SK-N-SH (cell line): Measurements from ENCODE around the gene SAGE1. TPM values are rescaled to one million over a fixed set of nuclear protein-coding genes. Genes with fewer than 3 reads are reported as not detected.
"Not testable (repeated sequence)": the region's sequence is repeated elsewhere in the genome, so short reads cannot be mapped to it uniquely, and the experiment has no call there.

Source experiments
- CTCF ChIA-PET: fragments of 300-600, 350-600 bp; formaldehyde crosslinking; extraction: SDS; loops from one replicate; lab custom pipeline; 2021; lab: Yijun Ruan, JAX
- POLR2A ChIA-PET: fragments of 350-600 bp; sonication (Branson Sonifier 250); formaldehyde crosslinking; extraction: SDS; loops from one replicate; lab custom pipeline; 2020; ENCODE audit warnings: antibody characterized with exemption, inconsistent platforms; lab: Yijun Ruan, JAX
- DNase-seq: peaks from one replicate; pipeline ENCODE4 v3.0.0; 2012
- H2AFZ ChIP-seq: fragments of 200-600 bp; sonication (generic); 2 replicates; pipeline ENCODE4 v1.8.1; 2016; ENCODE audit warnings: antibody characterized with exemption, mild to moderate bottlenecking, low read depth
- H3F3A ChIP-seq: fragments of 200-600 bp; sonication (generic); replicated peaks from 2 replicates; pipeline ENCODE3; 2016; ENCODE audit warnings: antibody characterized with exemption, mild to moderate bottlenecking; ENCODE audit not compliant: insufficient read depth
- H3K27ac ChIP-seq, 2 experiments: fragments of 200-500 bp in 1 of 2; fragments of 200-600 bp in 1 of 2; sonication (Bioruptor generic) in 1 of 2; sonication (generic), shearing (Covaris generic) in 1 of 2; 2 replicates each; pipeline versions ENCODE4 v1.5.1 to v1.6.1; 2014 to 2016; ENCODE audit warnings: low read depth in 2 of 2, inconsistent platforms in 1 of 2, low read length in 1 of 2, mild to moderate bottlenecking in 1 of 2, mixed read lengths in 1 of 2
- H3K27me3 ChIP-seq: fragments of 200-600 bp; sonication (generic), shearing (Covaris generic); 2 replicates; pipeline ENCODE4 v1.6.1; 2016; ENCODE audit warnings: mixed run types; ENCODE audit not compliant: insufficient read depth
- H3K36me3 ChIP-seq, 2 experiments: fragments of 200-500 bp in 1 of 2; fragments of 200-600 bp in 1 of 2; sonication (Bioruptor generic) in 1 of 2; sonication (generic) in 1 of 2; replicated peaks in 1 of 2; 2 replicates each; pipeline versions ENCODE3 to v1.5.1; 2014 to 2016; ENCODE audit warnings: low read length in 1 of 2, mild to moderate bottlenecking in 1 of 2; ENCODE audit not compliant: insufficient read depth in 2 of 2, control insufficient read depth in 1 of 2
- H3K4me1 ChIP-seq, 2 experiments: fragments of 200-500 bp in 1 of 2; fragments of 200-600 bp in 1 of 2; sonication (Bioruptor generic) in 1 of 2; sonication (generic), shearing (Covaris generic) in 1 of 2; 2 replicates each; pipeline versions ENCODE4 v1.5.1 to v1.6.1; 2014 to 2016; ENCODE audit warnings: low read depth in 1 of 2, low read length in 1 of 2, mixed run types in 1 of 2; ENCODE audit not compliant: insufficient read depth in 2 of 2, control insufficient read depth in 1 of 2
- H3K4me2 ChIP-seq: fragments of 200-600 bp; sonication (generic), shearing (Covaris generic); 2 replicates; pipeline ENCODE4 v1.6.1; 2017; ENCODE audit warnings: mixed run types
- H3K4me3 ChIP-seq, 2 experiments: fragments of 200-500 bp in 1 of 2; fragments of 200-600 bp in 1 of 2; sonication (Bioruptor generic) in 1 of 2; sonication (generic), shearing (Covaris generic) in 1 of 2; 2 replicates each; pipeline versions ENCODE4 v1.5.1 to v1.8.1; 2014 to 2016; ENCODE audit warnings: low read depth in 2 of 2, inconsistent platforms in 1 of 2, low read length in 1 of 2, mild to moderate bottlenecking in 1 of 2, mixed read lengths in 1 of 2, moderate library complexity in 1 of 2
- H3K79me2 ChIP-seq: fragments of 200-600 bp; sonication (generic); 2 replicates; pipeline ENCODE4 v1.8.1; 2017; ENCODE audit warnings: mild to moderate bottlenecking; ENCODE audit not compliant: insufficient read depth
- H3K9ac ChIP-seq: fragments of 200-600 bp; sonication (generic); 2 replicates; pipeline ENCODE4 v1.6.1; 2017; ENCODE audit warnings: mixed run types
- H3K9me2 ChIP-seq: fragments of 200-600 bp; sonication (generic); 2 replicates; pipeline ENCODE4 v1.6.1; 2017; ENCODE audit warnings: mixed run types
- H3K9me3 ChIP-seq: fragments of 200-600 bp; sonication (generic); 2 replicates; pipeline ENCODE4 v1.6.1; 2017; ENCODE audit warnings: mixed run types, mild to moderate bottlenecking, moderate library complexity
- H4K20me1 ChIP-seq: fragments of 200-600 bp; sonication (generic); 2 replicates; pipeline ENCODE4 v1.6.1; 2017; ENCODE audit warnings: mild to moderate bottlenecking, mixed run types; ENCODE audit not compliant: insufficient read depth
- EP300 ChIP-seq, 2 experiments: IDR thresholded peaks; 2 replicates each; pipeline versions ENCODE4 v1.4.0 to v1.6.1; 2012; ENCODE audit warnings: borderline replicate concordance in 1 of 2, low read depth in 1 of 2, low read length in 1 of 2
- EZH2phosphoT487 ChIP-seq: fragments of 200-600 bp; sonication (generic); IDR thresholded peaks from 2 replicates; pipeline ENCODE4 v1.6.1; 2017; ENCODE audit warnings: low read depth, mixed run types, mild to moderate bottlenecking, antibody characterized with exemption, moderate library complexity, borderline replicate concordance
- NFIC ChIP-seq: IDR thresholded peaks from 2 replicates; pipeline ENCODE4 v1.4.0; 2012; ENCODE audit warnings: borderline replicate concordance
- NRF1 ChIP-seq: IDR thresholded peaks from 2 replicates; pipeline ENCODE4 v1.6.1; 2012; ENCODE audit warnings: low read depth, mild to moderate bottlenecking, low read length
- SMC3 ChIP-seq: IDR thresholded peaks from 2 replicates; pipeline ENCODE4 v1.6.1; 2012; ENCODE audit warnings: low read depth, low read length, improper control_type of control experiment
- WGBS: methylation state at CpG from one replicate; pipeline ENCODE4 v1.1.6; 2017; ENCODE audit warnings: low lambda C conversion rate; 5-methylcytosine and 5-hydroxymethylcytosine counted together
- polyA plus RNA-seq, 3 experiments: library from polyadenylated mRNA; depleted of rRNA; stranded (reverse); fragments of >200 nt; gene quantifications; 2 replicates each; pipeline ENCODE4 v1.2.3, GENCODE V29; 2012
- TF ChIP-seq, protein P1 (sequence below): IDR thresholded peaks from 2 replicates; pipeline ENCODE4 v1.6.1; 2012; ENCODE audit warnings: mild to moderate bottlenecking, low read depth, low read length, moderate library complexity

Gene SAGE1
- not detected in 2 replicates for polyA plus RNA-seq (2012; rRNA removed)
- not detected in 2 replicates for polyA plus RNA-seq (2012; cell fraction: cytosol; rRNA removed)
- not detected in 2 replicates for polyA plus RNA-seq (2012; cell fraction: nucleus; rRNA removed)

DNA sequence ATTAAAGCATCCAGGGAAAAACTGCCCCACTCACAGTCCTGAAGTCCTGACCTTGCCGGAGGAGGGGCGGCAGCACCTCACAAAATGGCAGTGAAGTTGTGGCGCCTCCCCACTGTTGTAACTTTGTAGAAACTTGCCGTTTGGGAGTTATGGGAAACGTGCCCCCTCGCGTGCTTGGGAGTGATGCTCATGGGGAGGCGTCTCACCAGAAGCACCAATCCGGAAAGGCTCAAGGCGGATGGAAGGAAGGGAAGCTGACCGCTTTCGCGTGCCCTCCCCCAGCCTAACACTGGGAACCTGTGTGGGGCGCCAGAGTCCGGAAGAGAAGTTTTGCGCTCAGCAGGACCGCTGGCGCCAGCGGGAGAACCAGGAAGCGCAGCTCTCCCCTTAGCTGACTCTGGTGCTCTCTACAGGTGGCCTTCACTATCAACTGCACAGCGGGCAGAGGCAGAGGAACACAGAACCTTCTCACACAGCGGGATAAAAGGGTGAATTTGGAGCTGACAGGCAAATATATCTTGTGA lies at the start of gene SAGE1, which contains the start of gene CT45A10:
SAGE1 (plus strand) TSS at position 423 of the 524 bp plus-strand sequence. CDS start 2,527 bp downstream, outside the sequence.
CT45A10 (minus strand) TSS at position 151 of the 524 bp plus-strand sequence. CDS start 8,100 bp downstream, outside the sequence.
- Histone ChIP-seq H3K4me3 (no peak within 1 kb of the TSS), H3K36me3 (no peaks in the 10 kb centered on the region), H4K20me1 (no peaks in the 10 kb centered on the region), H3K9ac (no peak within 1 kb of the TSS), H3K9me2 (no peaks in the 10 kb centered on the region), H2AFZ (no peak within 1 kb of the TSS), H3K4me1 (no peaks in the 10 kb centered on the region), H3K27ac (no peak within 1 kb of the TSS), H3K9me3 (no peaks in the 10 kb centered on the region), H3K27me3 (peaks cover 6% of the 10 kb centered on the region; the same call in 1 of the 2 replicates), H3K4me2 (no peak within 1 kb of the TSS), H3F3A (no peaks in the 10 kb centered on the region), H3K79me2 (no peaks in the 10 kb centered on the region)
- TF ChIP-seq NRF1: no peak
- TF ChIP-seq EZH2phosphoT487: no peak
- no peak for TF ChIP-seq EP300 (IDR thresholded peaks at IDR 0.05; ENCODE audit: borderline replicate concordance in 1 of 2, low read depth in 1 of 2, low read length in 1 of 2)
- TF ChIP-seq NFIC: no peak
- TF ChIP-seq, protein P1, sequence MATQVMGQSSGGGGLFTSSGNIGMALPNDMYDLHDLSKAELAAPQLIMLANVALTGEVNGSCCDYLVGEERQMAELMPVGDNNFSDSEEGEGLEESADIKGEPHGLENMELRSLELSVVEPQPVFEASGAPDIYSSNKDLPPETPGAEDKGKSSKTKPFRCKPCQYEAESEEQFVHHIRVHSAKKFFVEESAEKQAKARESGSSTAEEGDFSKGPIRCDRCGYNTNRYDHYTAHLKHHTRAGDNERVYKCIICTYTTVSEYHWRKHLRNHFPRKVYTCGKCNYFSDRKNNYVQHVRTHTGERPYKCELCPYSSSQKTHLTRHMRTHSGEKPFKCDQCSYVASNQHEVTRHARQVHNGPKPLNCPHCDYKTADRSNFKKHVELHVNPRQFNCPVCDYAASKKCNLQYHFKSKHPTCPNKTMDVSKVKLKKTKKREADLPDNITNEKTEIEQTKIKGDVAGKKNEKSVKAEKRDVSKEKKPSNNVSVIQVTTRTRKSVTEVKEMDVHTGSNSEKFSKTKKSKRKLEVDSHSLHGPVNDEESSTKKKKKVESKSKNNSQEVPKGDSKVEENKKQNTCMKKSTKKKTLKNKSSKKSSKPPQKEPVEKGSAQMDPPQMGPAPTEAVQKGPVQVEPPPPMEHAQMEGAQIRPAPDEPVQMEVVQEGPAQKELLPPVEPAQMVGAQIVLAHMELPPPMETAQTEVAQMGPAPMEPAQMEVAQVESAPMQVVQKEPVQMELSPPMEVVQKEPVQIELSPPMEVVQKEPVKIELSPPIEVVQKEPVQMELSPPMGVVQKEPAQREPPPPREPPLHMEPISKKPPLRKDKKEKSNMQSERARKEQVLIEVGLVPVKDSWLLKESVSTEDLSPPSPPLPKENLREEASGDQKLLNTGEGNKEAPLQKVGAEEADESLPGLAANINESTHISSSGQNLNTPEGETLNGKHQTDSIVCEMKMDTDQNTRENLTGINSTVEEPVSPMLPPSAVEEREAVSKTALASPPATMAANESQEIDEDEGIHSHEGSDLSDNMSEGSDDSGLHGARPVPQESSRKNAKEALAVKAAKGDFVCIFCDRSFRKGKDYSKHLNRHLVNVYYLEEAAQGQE: no peak
- TF ChIP-seq SMC3: no peak
- POLR2A ChIA-PET: no interaction called here
- DNase-seq: no peak
- 34% methylated on average over 13 of the region's 22 CpGs for WGBS
- CTCF ChIA-PET: interaction anchor here (1.0 kb wide), 1 partner anchor 38 kb away, joined by 3 read pairs; no protein-coding TSS in a partner anchor

GRCh38 chrX:135854438-135854837 lies 39.1 kb upstream of the SAGE1 start, which contains the start of gene CT45A8:
Gene CT45A8 (minus strand): TSS chrX:135854538. CDS start chrX:135850783, 3,755 bp downstream.
- H3F3A ChIP-seq, H3K9ac ChIP-seq, H3K4me1 ChIP-seq, H4K20me1 ChIP-seq, H3K9me3 ChIP-seq, H3K9me2 ChIP-seq, H3K79me2 ChIP-seq, H3K27ac ChIP-seq, H3K4me3 ChIP-seq, H3K4me2 ChIP-seq, CTCF ChIA-PET, DNase-seq, H3K27me3 ChIP-seq, POLR2A ChIA-PET, H3K36me3 ChIP-seq, H2AFZ ChIP-seq: not testable (repeated sequence)
- no CpG with 5 or more reads among the region's 17 CpGs for WGBS

- WGBS: no CpG with 5 or more reads among the region's 17 CpGs
Measured at GRCh38 chrX:135871712-135872111, 21.8 kb upstream of the SAGE1 start, which contains the start of gene CT45A9. Gene CT45A9 (minus strand): TSS chrX:135871812. CDS start chrX:135868061, 3,751 bp downstream.

GRCh38 chrX:135882741-135883140 lies 10.8 kb upstream of the SAGE1 start:
- H3K27ac ChIP-seq, H3K36me3 ChIP-seq, CTCF ChIA-PET, H3K27me3 ChIP-seq, H3K4me3 ChIP-seq, DNase-seq, H3K9ac ChIP-seq, H3K79me2 ChIP-seq, H3F3A ChIP-seq, H3K9me3 ChIP-seq, H3K4me1 ChIP-seq, POLR2A ChIA-PET, H2AFZ ChIP-seq, H3K4me2 ChIP-seq, H3K9me2 ChIP-seq, H4K20me1 ChIP-seq: not testable (repeated sequence)
- 0% methylated on average over 5 of the region's 5 CpGs for WGBS

More at GRCh38 chrX:135871712-135872111, 21.8 kb upstream of the SAGE1 start, which contains the start of gene CT45A9:
- H3K27me3 ChIP-seq, POLR2A ChIA-PET, H3K36me3 ChIP-seq, H3F3A ChIP-seq, H3K9me3 ChIP-seq, H3K27ac ChIP-seq, H3K4me2 ChIP-seq, H3K4me3 ChIP-seq, H3K79me2 ChIP-seq, DNase-seq, H4K20me1 ChIP-seq, H3K9ac ChIP-seq, CTCF ChIA-PET, H3K9me2 ChIP-seq, H2AFZ ChIP-seq, H3K4me1 ChIP-seq: not testable (repeated sequence)
